Measurements from ENCODE around the gene SPOCD1. TPM values are rescaled to one million over a fixed set of nuclear protein-coding genes. Genes with fewer than 3 reads are reported as not detected.
A peak's percentile ranks its signal among the peaks of the same experiment; 100 is the strongest.

The SPOCD1 gene
- total and polyA plus RNA-seq, 2 of the 4 experiments (the other 2 are of a cell fraction): 59.7 to 132 TPM

DNA sequence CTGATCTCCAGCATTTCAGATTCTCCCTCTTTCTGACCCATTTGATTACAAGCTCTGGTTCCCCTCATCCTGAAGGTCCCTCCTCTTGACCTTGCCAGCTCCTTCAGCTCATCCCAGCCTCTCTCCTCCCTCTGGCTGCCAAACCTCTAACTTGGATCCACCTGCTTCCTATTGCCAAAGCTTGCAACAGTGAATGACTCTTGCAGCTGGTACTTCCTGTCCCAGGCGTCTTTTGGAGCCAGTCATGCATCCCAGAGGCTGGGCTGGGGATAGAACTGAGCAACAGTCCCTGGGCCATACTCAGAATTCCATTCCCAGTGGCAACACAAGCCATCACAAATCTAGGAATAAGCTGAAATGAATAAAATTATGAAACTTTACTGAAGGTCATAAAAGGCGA lies 27.7 kb upstream of the SPOCD1 start:
- H3K36me3 ChIP-seq (ENCODE audit: control insufficient read depth, insufficient read depth, low read length): no peaks in the 10 kb centered on the region
- H4K20me1 ChIP-seq (ENCODE audit: insufficient read depth, low read length): no peaks in the 10 kb centered on the region
- no peak overlapping the region for H4K91ac ChIP-seq (ENCODE audit: insufficient read depth, low read depth, low read length)
- BruUV-seq (replicated peaks): no TSS peak
- no peaks in the 10 kb centered on the region for H3K79me1 ChIP-seq (ENCODE audit: low read depth in 1 of 2, low read length in 2 of 2)
- no CpG with 5 or more reads among the region's 2 CpGs for WGBS, 2 experiments (ENCODE audit: extremely low coverage in 2 of 2, insufficient read length in 1 of 2)
- no peak overlapping the region for H3K56ac ChIP-seq (ENCODE audit: extremely low read depth, insufficient read depth, low read length)
- H2BK20ac ChIP-seq (ENCODE audit: low read depth, low read length): peak overlapping the region; percentile 37; the same call in 1 of the 2 replicates
- no peak overlapping the region for H3K23ac ChIP-seq (ENCODE audit: low read depth, low read length)
- dilution Hi-C loops (cut with HindIII; ENCODE audit: low sequenced_read_pairs, unreplicated experiment): no loop called here
- H2BK120ac ChIP-seq (ENCODE audit: low read depth, low read length): no peak overlapping the region
- no peaks in the 10 kb centered on the region; the same call in 1 of the 2 replicates for H3K4me1 ChIP-seq (ENCODE audit: control insufficient read depth, insufficient read depth, low read length)
- H2BK15ac ChIP-seq (ENCODE audit: low read depth, low read length): no peak overlapping the region
- ATAC-seq (ENCODE audit: low read depth) (peak; percentile 87), DNase-seq (peak; percentile 80)
- POLR2A ChIA-PET (ENCODE audit: unreplicated experiment): no interaction called here
- peak overlapping the region; percentile 45; the same call in 1 of the 2 replicates for H3K14ac ChIP-seq (replicated peaks; ENCODE audit: low read depth, low read length)
- H3K4me2 ChIP-seq (ENCODE audit: low read depth, low read length): no peak overlapping the region
- peak overlapping the region; percentile 45 for H2AK9ac ChIP-seq (replicated peaks; ENCODE audit: low read depth, low read length, poor library complexity)
- peaks cover 3% of the 10 kb centered on the region; the same call in 1 of the 2 replicates for H3K9me1 ChIP-seq (ENCODE audit: insufficient read depth, low read length)
- intact Hi-C loops (cut with micrococcal nuclease): no loop called here
- no peaks in the 10 kb centered on the region for H3K27me3 ChIP-seq (ENCODE audit: control insufficient read depth, insufficient read depth, low read length)
- no peak overlapping the region for H3K4me3 ChIP-seq (ENCODE audit: insufficient read depth, low read depth, low read length)
- H4K8ac ChIP-seq (ENCODE audit: low read depth in 2 of 2, low read length in 2 of 2): peak overlapping the region in 1 of 2 experiments; percentile 23; a peak in 1 of 4 replicates
- H3K9ac ChIP-seq (ENCODE audit: low read depth, low read length): no peak overlapping the region
- CTCF ChIA-PET: interaction anchor here (0.7 kb wide), 1 partner anchor 80 kb away, joined by 6 read pairs; no protein-coding TSS in a partner anchor
- no peak overlapping the region for H3K4ac ChIP-seq (ENCODE audit: low read depth, low read length)
- H4K5ac ChIP-seq (ENCODE audit: low read depth, low read length): no peak overlapping the region
- TF ChIP-seq CEBPB (IDR thresholded peaks at IDR 0.05; ENCODE audit: low read depth, low read length) (peak; percentile 94), MAFK (IDR thresholded peaks at IDR 0.05; ENCODE audit: low read depth, low read length) (no peak), RFX5 (IDR thresholded peaks at IDR 0.05; ENCODE audit: low read depth, low read length) (no peak), RCOR1 (IDR thresholded peaks at IDR 0.05; ENCODE audit: insufficient replicate concordance, low read length) (peak; percentile 78), MXI1 (IDR thresholded peaks at IDR 0.05; ENCODE audit: borderline replicate concordance, low read depth, low read length) (no peak), SMC3 (IDR thresholded peaks at IDR 0.05; ENCODE audit: low read depth, low read length) (no peak), BHLHE40 (IDR thresholded peaks at IDR 0.05; ENCODE audit: low read depth, low read length) (no peak), MAZ (IDR thresholded peaks at IDR 0.05; ENCODE audit: borderline replicate concordance, low read depth, low read length) (no peak)
- no peak overlapping the region for H3K18ac ChIP-seq (ENCODE audit: low read depth, low read length)
- H2AK5ac ChIP-seq (ENCODE audit: low read depth, low read length): no peak overlapping the region
- peak overlapping the region; percentile 36 for H2BK5ac ChIP-seq (ENCODE audit: low read depth, low read length, poor library complexity, severe bottlenecking)
- in situ Hi-C loops (cut with MboI; ENCODE audit: low sequenced_read_pairs): no loop called here
- peak overlapping the region; percentile 72 for H2AFZ ChIP-seq (replicated peaks; ENCODE audit: low read length, poor library complexity)
- H3K9me3 ChIP-seq (ENCODE audit: control insufficient read depth, insufficient read depth, low read length): no peaks in the 10 kb centered on the region
- H3K27ac ChIP-seq (ENCODE audit: insufficient read depth, low read length): no peak overlapping the region
